ENCODE data around the gene TRAM2. TPM values are rescaled to one million over a fixed set of nuclear protein-coding genes. Genes with fewer than 3 reads are reported as not detected.
A peak's percentile ranks its signal among the peaks of the same experiment; 100 is the strongest.

The TRAM2 gene
- total and polyA plus RNA-seq, 12 donors: 2.2 to 17.9 (median 10.3) TPM

- WGBS, 4 donors: 86 to 91% (median 89%) methylated on average over 13 to 16 of the region's 16 CpGs
- Histone ChIP-seq H3K9me3 (replicated peaks in 1 of 3) (no peaks in the 10 kb centered on the region), H3K27me3 (no peaks in the 10 kb centered on the region), H3K4me1 (replicated peaks in 1 of 2) (peaks cover 5 to 11% of the 10 kb centered on the region in 2 donors), H3K36me3 (replicated peaks in 1 of 2) (peaks cover 0 to 46% of the 10 kb centered on the region in 2 donors), H3K27ac (no peak overlapping the region), H3K4me3 (no peak overlapping the region)
- no peak for DNase-seq
- intact Hi-C loops (cut with DNase I): loop anchor here in 1 of 2 donors (10.0 kb wide), 2 partner anchors 69 to 81 kb away; partner anchors contain the start of genes EFHC1 and TRAM2
- TF ChIP-seq, protein P1, sequence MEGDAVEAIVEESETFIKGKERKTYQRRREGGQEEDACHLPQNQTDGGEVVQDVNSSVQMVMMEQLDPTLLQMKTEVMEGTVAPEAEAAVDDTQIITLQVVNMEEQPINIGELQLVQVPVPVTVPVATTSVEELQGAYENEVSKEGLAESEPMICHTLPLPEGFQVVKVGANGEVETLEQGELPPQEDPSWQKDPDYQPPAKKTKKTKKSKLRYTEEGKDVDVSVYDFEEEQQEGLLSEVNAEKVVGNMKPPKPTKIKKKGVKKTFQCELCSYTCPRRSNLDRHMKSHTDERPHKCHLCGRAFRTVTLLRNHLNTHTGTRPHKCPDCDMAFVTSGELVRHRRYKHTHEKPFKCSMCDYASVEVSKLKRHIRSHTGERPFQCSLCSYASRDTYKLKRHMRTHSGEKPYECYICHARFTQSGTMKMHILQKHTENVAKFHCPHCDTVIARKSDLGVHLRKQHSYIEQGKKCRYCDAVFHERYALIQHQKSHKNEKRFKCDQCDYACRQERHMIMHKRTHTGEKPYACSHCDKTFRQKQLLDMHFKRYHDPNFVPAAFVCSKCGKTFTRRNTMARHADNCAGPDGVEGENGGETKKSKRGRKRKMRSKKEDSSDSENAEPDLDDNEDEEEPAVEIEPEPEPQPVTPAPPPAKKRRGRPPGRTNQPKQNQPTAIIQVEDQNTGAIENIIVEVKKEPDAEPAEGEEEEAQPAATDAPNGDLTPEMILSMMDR (IDR thresholded peaks at IDR 0.05): no peak
- no peak for TF ChIP-seq POLR2A (IDR thresholded peaks at IDR 0.05)
Observed at GRCh38 chr6:52505726-52506409, 71.0 kb downstream of the TRAM2 start.

DNA sequence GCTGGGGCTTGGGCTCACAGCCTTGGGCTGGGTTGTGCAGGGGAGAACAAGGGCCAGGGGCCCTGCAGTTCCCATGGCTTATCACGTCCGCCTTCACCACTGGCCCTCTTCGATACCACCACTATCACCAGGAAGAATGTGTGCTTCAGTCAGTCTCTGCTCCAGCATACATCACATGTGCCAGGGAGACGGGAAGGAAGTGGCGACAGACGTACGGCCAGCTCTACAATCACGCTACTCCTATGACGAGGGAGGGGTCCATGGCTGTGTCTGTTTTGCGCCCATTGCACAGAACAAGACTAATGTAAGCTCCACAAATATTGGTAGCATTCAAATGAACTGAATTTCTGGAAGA is 72.1 kb downstream of the TRAM2 start:
- Histone ChIP-seq H3K4me3 (no peak overlapping the region), H3K27me3 (no peaks in the 10 kb centered on the region), H3K27ac (peak overlapping the region in 2 of 5 donors; percentile 34 to 67), H3K36me3 (replicated peaks in 1 of 2) (peaks cover 0 to 35% of the 10 kb centered on the region in 2 donors), H3K9me3 (replicated peaks in 1 of 3) (no peaks in the 10 kb centered on the region), H3K4me1 (replicated peaks in 1 of 2) (peaks cover 5 to 11% of the 10 kb centered on the region in 2 donors)
- TF ChIP-seq, protein P1 (IDR thresholded peaks at IDR 0.05): no peak
- no peak for TF ChIP-seq POLR2A (IDR thresholded peaks at IDR 0.05)
- WGBS, 4 donors: 75 to 94% (median 81%) methylated on average over 8 to 10 of the region's 10 CpGs
- intact Hi-C loops (cut with DNase I): loop anchor here in 1 of 2 donors (10.0 kb wide), 2 partner anchors 70 to 80 kb away; partner anchors contain the start of genes EFHC1 and TRAM2
- no peak for DNase-seq

DNA sequence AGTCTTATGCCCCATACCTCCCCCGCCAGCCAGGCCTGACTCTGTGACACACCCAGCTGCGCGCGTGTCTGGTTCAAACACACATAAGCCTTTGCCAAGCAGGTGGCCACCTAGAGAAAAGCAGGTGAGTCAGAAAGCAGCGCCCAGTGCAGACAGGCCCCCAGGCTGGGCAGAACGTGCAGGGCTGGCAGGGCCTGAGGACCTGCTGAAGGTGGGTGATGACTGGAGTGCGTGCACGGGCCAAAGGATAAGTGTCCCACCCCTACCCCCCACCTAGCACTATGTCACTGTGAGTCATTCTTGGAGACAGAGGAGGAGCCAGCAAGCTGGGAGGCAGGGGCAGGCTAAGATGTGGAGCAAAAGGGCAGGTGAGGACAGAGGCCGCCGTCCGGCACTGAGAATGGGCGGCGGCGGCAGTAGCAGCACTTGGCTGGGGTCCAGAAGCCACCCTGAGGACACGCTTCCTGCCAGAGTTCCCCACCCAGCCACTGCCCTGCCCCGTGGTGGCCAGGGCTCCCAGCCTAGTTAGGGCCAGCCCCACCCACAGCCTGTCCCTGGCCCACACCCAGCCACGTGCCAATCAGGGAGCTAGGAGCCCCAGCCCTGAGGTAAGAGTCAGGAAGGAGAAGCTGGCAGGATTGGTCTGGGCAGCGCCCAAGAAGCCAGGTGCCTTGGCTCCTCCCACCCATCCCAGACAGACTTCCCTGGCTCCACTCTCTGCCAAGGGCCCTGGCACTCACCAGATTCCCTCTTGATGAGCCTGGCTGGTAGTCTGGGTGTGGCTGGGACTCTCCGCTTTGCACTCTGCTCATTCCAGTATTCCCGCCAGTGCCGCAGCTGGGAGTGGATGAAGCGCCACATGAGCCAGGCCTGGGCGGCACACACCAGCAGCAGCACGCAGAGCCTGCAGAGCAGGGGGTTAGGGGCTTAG is 72.7 kb downstream of the TRAM2 start:
- Histone ChIP-seq H3K4me1 (replicated peaks in 1 of 2) (peaks cover 5 to 11% of the 10 kb centered on the region in 2 donors), H3K27ac (peak overlapping the region in 3 of 5 donors; percentile 34 to 67 (median 34)), H3K9me3 (replicated peaks in 1 of 3) (no peaks in the 10 kb centered on the region), H3K27me3 (no peaks in the 10 kb centered on the region), H3K36me3 (replicated peaks in 1 of 2) (peaks cover 0 to 28% of the 10 kb centered on the region in 2 donors), H3K4me3 (no peak overlapping the region)
- WGBS, 4 donors: 44 to 57% (median 52%) methylated on average over 13 to 24 of the region's 24 CpGs
- TF ChIP-seq, protein P1 (IDR thresholded peaks at IDR 0.05): no peak
- peak in 1 of 2 donors; percentile 10 for TF ChIP-seq POLR2A (IDR thresholded peaks at IDR 0.05)
- intact Hi-C loops (cut with DNase I): loop anchor here in 1 of 2 donors (10.0 kb wide), 2 partner anchors 71 to 79 kb away; partner anchors contain the start of genes EFHC1 and TRAM2
- peak; percentile 65 to 88 (median 82) for DNase-seq

GRCh38 chr6:52503323-52503747 is 73.5 kb downstream of the TRAM2 start:
- peak overlapping the region in 2 of 5 donors; percentile 34 to 67 for H3K27ac ChIP-seq
- H3K4me3 ChIP-seq: no peak overlapping the region
- TF ChIP-seq POLR2A (IDR thresholded peaks at IDR 0.05): no peak
- TF ChIP-seq, protein P1 (IDR thresholded peaks at IDR 0.05): no peak
- H3K4me1 ChIP-seq (replicated peaks in 1 of 2): peaks cover 5 to 11% of the 10 kb centered on the region in 2 donors
- H3K36me3 ChIP-seq (replicated peaks in 1 of 2): peaks cover 0 to 20% of the 10 kb centered on the region in 2 donors
- 57 to 85% (median 77%) methylated on average over 1 to 5 of the region's 5 CpGs for WGBS, 4 donors
- no peaks in the 10 kb centered on the region for H3K27me3 ChIP-seq
- no peaks in the 10 kb centered on the region for H3K9me3 ChIP-seq (replicated peaks in 1 of 3)
- DNase-seq: no peak
- intact Hi-C loops (cut with DNase I): loop anchor here in 1 of 2 donors (10.0 kb wide), 2 partner anchors 71 to 79 kb away; partner anchors contain the start of genes EFHC1 and TRAM2

Data from adrenal gland (tissue), 12 donors.